ENCODE data around the gene DIP2B. TPM values are rescaled to one million over a fixed set of nuclear protein-coding genes. Genes with fewer than 3 reads are reported as not detected.
A peak's percentile ranks its signal among the peaks of the same experiment; 100 is the strongest.

The DIP2B gene
- total and polyA plus RNA-seq, 2 of the 13 experiments (the other 11 are each of a cell fraction or from before 2014, with no cell fraction given) = 32.1 to 35.8 TPM

DNA sequence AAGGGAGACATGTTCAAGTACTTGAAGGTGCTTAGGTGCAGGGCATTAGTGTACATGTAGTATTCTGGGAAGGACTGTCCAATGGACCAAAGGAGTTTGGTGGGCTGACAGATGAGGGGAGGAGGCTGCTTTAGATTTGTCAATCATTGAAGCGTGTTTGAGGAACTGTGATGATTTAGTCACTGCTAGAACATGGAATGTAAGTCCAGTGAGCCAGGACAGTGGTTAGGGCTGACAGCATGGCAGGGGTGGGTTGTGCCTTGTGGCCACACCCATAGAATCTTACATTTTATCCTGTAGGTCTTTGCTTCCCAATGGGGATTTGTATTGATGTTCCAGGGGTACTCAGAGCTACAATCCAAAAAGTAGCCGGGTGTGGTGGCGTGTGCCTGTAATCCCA lies 24.6 kb downstream of the DIP2B start:
- no peak for TF ChIP-seq ZNF33A (CRISPR knock-in tag; IDR thresholded peaks at IDR 0.05; ENCODE audit: borderline replicate concordance)
- TF ChIP-seq ATF3 (CRISPR knock-in tag; IDR thresholded peaks at IDR 0.05) = no peak
- TF ChIP-seq ZNF563 (CRISPR knock-in tag; IDR thresholded peaks at IDR 0.05) = no peak
- no peak for TF ChIP-seq KDM5A (IDR thresholded peaks at IDR 0.05; ENCODE audit: borderline replicate concordance, low read length)
- peak; percentile 35 for TF ChIP-seq RBM22 (optimal IDR thresholded peaks at IDR 0.05; ENCODE audit: low read length)
- Histone ChIP-seq H3K36me3 (replicated peaks in 1 of 2; ENCODE audit: control insufficient read depth in 1 of 2, insufficient read depth in 2 of 2, low read length in 2 of 2) (0 out of 5 replicates have a peak, but pooled peaks cover 0 to 4% of the 10 kb centered on the region in 2 experiments), H3K4me3 (replicated peaks in 1 of 3; ENCODE audit: insufficient read depth in 1 of 3, low read depth in 2 of 3, low read length in 3 of 3) (no peak overlapping the region), H4K20me1 (ENCODE audit: insufficient read depth, low read length) (no peaks in the 10 kb centered on the region), H3K27ac (ENCODE audit: extremely low read length, insufficient read depth, low read length) (peak overlapping the region; percentile 99), H2AFZ (ENCODE audit: low read length) (no peak overlapping the region), H3K9me3 (ENCODE audit: low read length) (no peaks in the 10 kb centered on the region), H3K4me2 (ENCODE audit: low read depth, low read length) (no peak overlapping the region), H3K79me2 (ENCODE audit: insufficient read depth, low read length) (peaks cover 84% of the 10 kb centered on the region), H3K4me1 (ENCODE audit: insufficient read depth, low read length) (peaks cover 98% of the 10 kb centered on the region), H3K27me3 (ENCODE audit: control insufficient read depth in 1 of 2, insufficient read depth in 2 of 2, low read length in 2 of 2) (no peaks in the 10 kb centered on the region), H3K9ac (ENCODE audit: insufficient read depth, low read depth, low read length) (no peak overlapping the region)
- BruUV-seq (replicated peaks) = no TSS peak
- FAIRE-seq (no peak), ATAC-seq (no peak), DNase-seq (ENCODE audit: low spot score) (no peak)
- ChIA-PET CTCF (ENCODE audit: low intra/inter-chr PET ratio, low total read pairs) (no interaction called here), POLR2A (interaction anchor here (1.1 kb wide), 1 partner anchor 20 kb away, joined by 3 read pairs; no protein-coding TSS in a partner anchor)
- WGBS (ENCODE audit: low lambda C conversion rate) = 97% methylated on average over 3 of the region's 3 CpGs
- intact Hi-C loops (cut with micrococcal nuclease; ENCODE audit: unreplicated experiment) = no loop called here
- in situ Hi-C loops (cut with HindIII; ENCODE audit: extremely low pct_ligation_motif_present, low pct_unique_long_range_greater_than_20kb) = no loop called here

- H3K4me2 ChIP-seq (ENCODE audit: low read depth, low read length) = no peak overlapping the region
- intact Hi-C loops (cut with micrococcal nuclease; ENCODE audit: unreplicated experiment) (no loop called here), in situ Hi-C loops (cut with HindIII; ENCODE audit: extremely low pct_ligation_motif_present, low pct_unique_long_range_greater_than_20kb) (no loop called here)
- peaks cover 86% of the 10 kb centered on the region for H3K79me2 ChIP-seq (ENCODE audit: insufficient read depth, low read length)
- H2AFZ ChIP-seq (ENCODE audit: low read length) = no peak overlapping the region
- H3K27ac ChIP-seq (ENCODE audit: extremely low read length, insufficient read depth, low read length) = peak overlapping the region; percentile 25
- no peaks in the 10 kb centered on the region for H3K27me3 ChIP-seq (ENCODE audit: control insufficient read depth in 1 of 2, insufficient read depth in 2 of 2, low read length in 2 of 2)
- ATAC-seq = no peak
- TF ChIP-seq ZNF552 (CRISPR knock-in tag; IDR thresholded peaks at IDR 0.05; ENCODE audit: borderline replicate concordance) = no peak
- TF ChIP-seq HMG20A (CRISPR knock-in tag; IDR thresholded peaks at IDR 0.05; ENCODE audit: borderline replicate concordance) = no peak
- no peaks in the 10 kb centered on the region for H4K20me1 ChIP-seq (ENCODE audit: insufficient read depth, low read length)
- CTCF ChIA-PET (ENCODE audit: low intra/inter-chr PET ratio, low total read pairs) = no interaction called here
- no TSS peak for BruUV-seq (replicated peaks)
- POLR2A ChIA-PET = interaction anchor here (1.1 kb wide), 1 partner anchor 18 kb away, joined by 3 read pairs; no protein-coding TSS in a partner anchor
- 100% methylated on average over 2 of the region's 2 CpGs for WGBS (ENCODE audit: low lambda C conversion rate)
- no peak overlapping the region for H3K4me3 ChIP-seq (replicated peaks in 1 of 3; ENCODE audit: insufficient read depth in 1 of 3, low read depth in 2 of 3, low read length in 3 of 3)
- DNase-seq (ENCODE audit: low spot score) = no peak
- H3K36me3 ChIP-seq (replicated peaks in 1 of 2; ENCODE audit: control insufficient read depth in 1 of 2, insufficient read depth in 2 of 2, low read length in 2 of 2) = no peaks in the 10 kb centered on the region
- no peak overlapping the region for H3K9ac ChIP-seq (ENCODE audit: insufficient read depth, low read depth, low read length)
- no peak for FAIRE-seq
- peaks cover 96% of the 10 kb centered on the region for H3K4me1 ChIP-seq (ENCODE audit: insufficient read depth, low read length)
- H3K9me3 ChIP-seq (ENCODE audit: low read length) = no peaks in the 10 kb centered on the region
These were observed 25.7 kb downstream of the DIP2B start for GRCh38 chr12:50530532-50530931.
